GM10248 (cell line): ENCODE measurements around the gene THBD.

ENCODE experiments used
- CTCF ChIA-PET: fragments of 300-600 bp; sonication (Branson Sonifier 250); formaldehyde crosslinking; extraction: SDS; loops from one replicate; lab custom pipeline; 2021; ENCODE audit warnings: antibody characterized with exemption; lab: Yijun Ruan, JAX
- POLR2A ChIA-PET: fragments of 350-650 bp; sonication (Branson Sonifier 250); formaldehyde crosslinking; extraction: SDS; loops from one replicate; lab custom pipeline; 2020; ENCODE audit warnings: antibody characterized with exemption; lab: Yijun Ruan, JAX
- DNase-seq: peaks from one replicate; pipeline ENCODE4 v3.0.0; 2012; ENCODE audit errors: extremely low spot score
- TF ChIP-seq, protein P1 (sequence below): IDR thresholded peaks from 2 replicates; pipeline ENCODE4 v1.5.1; 2012; ENCODE audit warnings: mild to moderate bottlenecking, low read depth; ENCODE audit errors: extremely low read depth, missing control alignments, control extremely low read depth

Gene THBD

DNA sequence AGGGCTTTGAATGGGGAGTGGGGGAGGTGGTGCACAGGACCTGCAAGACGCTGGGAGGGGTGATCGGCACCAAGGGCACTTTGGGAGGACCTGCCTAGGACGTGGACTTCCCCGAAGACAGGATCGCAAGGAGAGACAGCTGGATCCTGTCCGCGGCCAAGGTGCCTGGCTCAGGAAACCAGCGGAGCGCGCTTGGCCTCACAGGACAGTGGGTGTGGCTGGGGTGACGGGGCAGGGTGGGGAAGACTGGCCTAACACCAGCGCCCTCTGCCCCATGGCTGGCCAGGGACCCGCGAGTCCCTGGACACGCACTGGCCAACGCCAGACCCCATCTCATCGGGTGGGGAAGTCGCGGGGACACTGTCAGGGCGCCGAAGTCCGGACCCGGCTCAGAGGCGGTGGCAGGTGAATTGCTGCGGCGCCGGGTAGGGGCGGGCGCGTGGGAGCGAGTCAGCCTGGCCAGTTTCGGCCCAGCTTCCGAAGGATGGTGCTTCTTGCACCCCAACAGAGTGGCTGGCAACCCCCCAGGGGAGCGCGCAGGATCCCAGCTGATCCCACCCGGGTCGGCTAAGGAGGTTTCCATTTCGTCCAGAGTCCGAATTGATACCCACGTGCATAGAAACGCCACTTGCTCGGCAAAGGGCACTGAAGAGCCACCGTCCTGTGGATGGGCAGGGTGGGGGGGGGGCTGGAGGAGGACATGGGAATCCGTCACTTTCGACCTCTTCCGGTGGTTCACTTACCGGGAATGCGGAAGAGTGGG is 785 bp upstream of the THBD start:
- no peak for DNase-seq
- ChIA-PET CTCF (interaction anchor here (0.7 to 4.6 kb wide), 31 partner anchors 11 to 396 kb away, joined by 3 to 33 read pairs (median 7); partner anchors contain the start of gene CD93), POLR2A (interaction anchor here (0.9 kb wide), 1 partner anchor 9 kb away, joined by 3 read pairs; no protein-coding TSS in a partner anchor)
- TF ChIP-seq, protein P1, sequence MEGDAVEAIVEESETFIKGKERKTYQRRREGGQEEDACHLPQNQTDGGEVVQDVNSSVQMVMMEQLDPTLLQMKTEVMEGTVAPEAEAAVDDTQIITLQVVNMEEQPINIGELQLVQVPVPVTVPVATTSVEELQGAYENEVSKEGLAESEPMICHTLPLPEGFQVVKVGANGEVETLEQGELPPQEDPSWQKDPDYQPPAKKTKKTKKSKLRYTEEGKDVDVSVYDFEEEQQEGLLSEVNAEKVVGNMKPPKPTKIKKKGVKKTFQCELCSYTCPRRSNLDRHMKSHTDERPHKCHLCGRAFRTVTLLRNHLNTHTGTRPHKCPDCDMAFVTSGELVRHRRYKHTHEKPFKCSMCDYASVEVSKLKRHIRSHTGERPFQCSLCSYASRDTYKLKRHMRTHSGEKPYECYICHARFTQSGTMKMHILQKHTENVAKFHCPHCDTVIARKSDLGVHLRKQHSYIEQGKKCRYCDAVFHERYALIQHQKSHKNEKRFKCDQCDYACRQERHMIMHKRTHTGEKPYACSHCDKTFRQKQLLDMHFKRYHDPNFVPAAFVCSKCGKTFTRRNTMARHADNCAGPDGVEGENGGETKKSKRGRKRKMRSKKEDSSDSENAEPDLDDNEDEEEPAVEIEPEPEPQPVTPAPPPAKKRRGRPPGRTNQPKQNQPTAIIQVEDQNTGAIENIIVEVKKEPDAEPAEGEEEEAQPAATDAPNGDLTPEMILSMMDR: no peak

DNA sequence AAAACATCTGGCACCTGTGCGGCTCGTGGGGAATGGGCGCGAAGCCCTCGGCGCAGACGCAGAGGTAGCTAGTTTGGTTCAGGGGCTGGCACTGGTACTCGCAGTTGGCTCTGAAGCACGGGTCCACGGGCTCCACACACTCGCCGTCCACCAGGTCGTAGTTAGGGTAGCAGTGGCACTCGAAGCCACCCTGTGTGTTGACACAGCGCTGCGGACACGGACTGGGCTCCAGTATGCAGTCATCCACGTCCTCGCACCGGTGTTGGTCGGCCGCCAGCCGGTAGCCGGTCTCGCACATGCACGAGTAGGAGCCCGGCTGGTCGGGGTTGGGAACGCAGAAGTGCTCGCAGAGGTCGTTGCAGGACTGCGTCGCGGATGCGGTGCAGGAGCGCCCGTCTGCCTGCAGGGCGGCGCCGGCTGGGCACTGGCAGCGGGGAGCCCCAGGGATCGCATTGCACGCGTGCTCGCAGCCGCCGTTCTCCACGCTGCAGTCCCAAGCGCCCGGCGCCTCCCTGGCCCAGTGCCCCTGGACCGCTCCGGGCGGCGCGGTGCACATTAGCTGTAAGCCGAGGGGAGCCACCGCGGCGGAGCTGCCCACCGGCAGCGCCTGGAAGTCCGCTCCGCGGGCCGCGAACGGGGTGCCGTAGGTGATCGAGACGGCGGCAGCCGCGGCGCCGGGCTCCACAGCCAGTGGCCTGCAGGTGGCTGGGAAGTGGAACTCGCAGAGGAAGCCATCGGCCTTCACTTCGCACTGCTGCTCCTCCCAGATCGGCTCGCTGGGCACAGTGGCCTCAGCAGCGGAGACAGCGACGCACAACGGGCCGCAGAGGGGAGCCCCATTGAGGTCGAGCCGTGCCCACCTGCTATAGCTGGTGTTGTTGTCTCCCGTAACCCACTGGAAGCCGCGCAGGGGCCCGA is 930 bp downstream of the THBD start:
- TF ChIP-seq, protein P1: peak; percentile 26
- ChIA-PET POLR2A (no interaction called here), CTCF (interaction anchor here (0.7 to 4.6 kb wide), 4 partner anchors 10 to 186 kb away, joined by 3 to 23 read pairs (median 6); no protein-coding TSS in a partner anchor)
- DNase-seq: peak; percentile 40

DNA sequence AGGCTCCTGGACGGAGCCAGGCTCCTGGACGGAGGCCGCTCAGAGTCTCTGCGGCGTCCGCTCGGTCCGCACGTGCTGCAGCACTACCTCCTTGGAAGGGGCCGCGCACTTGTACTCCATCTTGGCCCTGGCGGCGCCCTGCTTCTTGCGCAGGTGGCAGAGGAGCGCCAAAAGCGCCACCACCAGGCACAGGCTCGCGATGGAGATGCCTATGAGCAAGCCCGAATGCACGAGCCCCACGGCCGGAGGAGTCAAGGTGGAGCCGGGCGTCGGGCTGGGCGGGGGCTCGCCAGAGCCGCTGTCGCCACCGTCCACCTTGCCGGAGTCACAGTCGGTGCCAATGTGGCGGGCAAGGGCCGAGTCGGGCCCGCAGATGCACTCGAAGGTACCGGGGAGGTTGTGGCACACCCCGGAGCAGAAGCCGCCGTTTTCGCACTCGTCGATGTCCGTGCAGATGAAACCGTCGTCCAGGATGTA is 1.7 kb downstream of the THBD start:
- TF ChIP-seq, protein P1: no peak
- POLR2A ChIA-PET: no interaction called here
- CTCF ChIA-PET: interaction anchor here (4.6 kb wide), 1 partner anchor 13 kb away, joined by 23 read pairs; no protein-coding TSS in a partner anchor
- DNase-seq: no peak

DNA sequence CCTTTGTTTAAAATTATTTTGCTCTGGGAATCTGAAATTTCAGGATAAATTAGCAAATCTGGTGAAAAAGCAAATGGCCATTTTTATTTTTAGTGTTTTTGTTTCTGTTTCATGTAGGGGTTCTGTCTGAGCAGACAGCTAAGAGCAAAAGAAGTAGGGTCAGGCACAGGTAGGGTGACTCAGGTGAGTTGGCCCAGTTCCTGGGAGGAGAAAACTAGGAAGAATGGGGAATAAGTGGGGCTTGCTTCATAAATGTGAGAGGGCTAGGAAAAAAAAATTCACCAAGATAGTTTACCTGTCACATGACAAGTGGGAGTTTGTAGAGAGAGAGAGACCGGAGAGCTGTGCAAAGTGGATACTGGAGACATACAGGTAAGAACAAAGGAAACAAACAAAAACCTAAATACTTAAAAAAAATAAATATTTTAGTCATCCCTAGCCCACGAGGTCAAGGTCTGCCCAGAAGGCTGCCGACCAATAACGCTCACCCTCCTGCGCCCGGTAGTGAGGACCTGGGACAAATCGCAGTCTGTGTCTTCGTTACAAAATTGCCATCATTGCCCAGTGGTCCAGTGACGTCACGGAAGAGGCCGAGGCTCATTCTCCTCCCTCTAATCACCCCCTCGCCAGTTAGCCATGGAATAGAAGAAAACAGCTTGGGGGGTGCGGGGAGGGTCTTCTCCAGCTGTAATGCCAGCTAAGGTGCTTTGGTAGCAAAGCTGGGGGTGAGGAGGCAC is 2.3 kb downstream of the THBD start:
- POLR2A ChIA-PET: no interaction called here

DNA sequence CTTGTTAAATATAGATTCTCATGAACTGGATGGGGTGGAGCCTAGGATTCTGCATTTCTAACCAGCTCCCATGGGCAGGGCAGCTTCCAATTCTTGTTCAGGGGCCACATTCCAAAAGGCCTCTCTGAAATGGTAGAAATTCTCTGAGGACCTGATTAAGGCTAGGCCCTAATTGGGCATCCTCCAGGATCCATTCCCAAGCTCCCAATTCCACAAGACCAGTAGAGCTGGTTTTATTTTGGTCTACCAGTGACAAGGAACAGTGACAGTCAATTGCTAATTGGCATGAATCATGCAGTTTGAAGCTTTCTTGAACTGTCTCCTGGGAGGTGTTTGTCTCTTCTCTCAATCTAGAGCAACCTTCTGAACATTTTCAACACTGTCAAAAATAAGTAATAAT is 3.0 kb downstream of the THBD start:
- ChIA-PET CTCF (interaction anchor here (1.0 to 1.1 kb wide), 3 partner anchors 15 to 188 kb away, joined by 3 to 4 read pairs (median 3); no protein-coding TSS in a partner anchor), POLR2A (no interaction called here)
- DNase-seq: no peak
- TF ChIP-seq, protein P1: no peak

More for the DNA sequence above, 2.3 kb downstream of the THBD start:
- TF ChIP-seq, protein P1: no peak
- CTCF ChIA-PET: interaction anchor here (1.1 kb wide), 1 partner anchor 188 kb away, joined by 3 read pairs; no protein-coding TSS in a partner anchor
- DNase-seq: no peak
